ENCODE data around the gene AADACL4. TPM values are rescaled to one million over a fixed set of nuclear protein-coding genes. Genes with fewer than 3 reads are reported as not detected.

The AADACL4 gene
- total RNA-seq, 1 donor from 2014 or later: 0.31 TPM

DNA sequence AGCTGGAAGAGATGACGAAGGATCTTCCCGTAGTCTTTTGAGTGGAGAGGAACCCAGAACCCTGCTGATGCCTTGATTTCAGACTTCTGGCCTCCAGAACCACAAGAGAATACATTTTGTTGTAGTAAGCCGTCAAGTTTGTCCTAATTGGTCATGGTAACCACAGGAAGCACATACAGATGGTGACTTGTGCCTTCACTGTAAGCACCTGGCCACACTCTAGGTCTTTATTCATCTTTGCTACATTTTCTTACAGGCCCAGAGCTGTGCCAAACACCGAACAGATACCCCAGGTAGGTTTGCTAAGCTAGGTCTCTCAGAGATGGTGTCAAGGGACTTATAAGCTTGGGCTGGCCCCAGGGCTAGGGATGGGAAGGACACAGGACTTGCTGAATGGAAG is 30.7 kb upstream of the AADACL4 start:
- peak overlapping the region; percentile 100 for H3K27ac Mint-ChIP-seq
- no peak for DNase-seq (ENCODE audit: low spot score in 2 of 2, unreplicated experiment in 2 of 2)
- TF ChIP-seq, protein P1, sequence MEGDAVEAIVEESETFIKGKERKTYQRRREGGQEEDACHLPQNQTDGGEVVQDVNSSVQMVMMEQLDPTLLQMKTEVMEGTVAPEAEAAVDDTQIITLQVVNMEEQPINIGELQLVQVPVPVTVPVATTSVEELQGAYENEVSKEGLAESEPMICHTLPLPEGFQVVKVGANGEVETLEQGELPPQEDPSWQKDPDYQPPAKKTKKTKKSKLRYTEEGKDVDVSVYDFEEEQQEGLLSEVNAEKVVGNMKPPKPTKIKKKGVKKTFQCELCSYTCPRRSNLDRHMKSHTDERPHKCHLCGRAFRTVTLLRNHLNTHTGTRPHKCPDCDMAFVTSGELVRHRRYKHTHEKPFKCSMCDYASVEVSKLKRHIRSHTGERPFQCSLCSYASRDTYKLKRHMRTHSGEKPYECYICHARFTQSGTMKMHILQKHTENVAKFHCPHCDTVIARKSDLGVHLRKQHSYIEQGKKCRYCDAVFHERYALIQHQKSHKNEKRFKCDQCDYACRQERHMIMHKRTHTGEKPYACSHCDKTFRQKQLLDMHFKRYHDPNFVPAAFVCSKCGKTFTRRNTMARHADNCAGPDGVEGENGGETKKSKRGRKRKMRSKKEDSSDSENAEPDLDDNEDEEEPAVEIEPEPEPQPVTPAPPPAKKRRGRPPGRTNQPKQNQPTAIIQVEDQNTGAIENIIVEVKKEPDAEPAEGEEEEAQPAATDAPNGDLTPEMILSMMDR (IDR thresholded peaks at IDR 0.05; ENCODE audit: unreplicated experiment): no peak
- no peaks in the 10 kb centered on the region for H3K27me3 Mint-ChIP-seq (ENCODE audit: low read depth)
- H3K9me3 Mint-ChIP-seq: no peaks in the 10 kb centered on the region
- H3K36me3 Mint-ChIP-seq: peaks cover 70% of the 10 kb centered on the region
- H3K4me1 Mint-ChIP-seq: peaks cover 65% of the 10 kb centered on the region
- H3K4me3 Mint-ChIP-seq: peak overlapping the region; percentile 99

DNA sequence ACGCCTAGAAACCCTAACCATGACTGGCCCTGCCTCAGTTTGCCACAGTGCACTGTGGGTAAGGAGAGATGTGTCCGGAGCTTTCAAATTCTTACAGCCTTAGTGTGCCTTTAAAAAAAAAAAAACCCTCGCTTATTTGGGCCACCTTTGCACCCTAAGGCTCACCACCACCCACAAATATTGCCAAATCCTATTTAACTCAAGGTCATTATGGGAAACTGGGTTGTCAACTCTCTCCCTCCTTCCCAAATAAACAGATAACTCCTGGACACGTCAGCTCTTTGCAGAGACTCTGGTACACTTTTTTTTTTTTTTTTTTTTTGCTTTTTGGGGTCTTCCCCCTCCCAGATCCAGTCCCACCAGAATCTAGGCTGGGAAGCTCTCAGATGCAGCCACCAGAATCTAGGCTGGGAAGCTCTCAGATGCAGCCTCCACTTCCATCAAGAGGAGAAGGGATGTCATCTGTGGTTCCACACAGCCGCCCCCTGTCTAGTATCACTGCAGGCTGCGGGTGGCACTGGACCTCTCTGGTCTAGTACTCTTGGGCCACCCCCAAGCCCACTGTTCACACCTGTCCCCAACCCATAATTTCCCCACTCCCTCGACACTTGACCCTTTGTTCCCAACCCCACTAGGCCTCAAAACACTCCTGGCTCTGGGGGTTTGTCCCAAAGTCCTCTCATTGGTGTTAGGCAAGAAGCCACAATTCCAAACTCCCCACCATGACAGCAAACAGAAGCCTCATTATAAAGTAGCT is 29.3 kb upstream of the AADACL4 start:
- no peak for DNase-seq (ENCODE audit: low spot score in 2 of 2, unreplicated experiment in 2 of 2)
- no peaks in the 10 kb centered on the region for H3K9me3 Mint-ChIP-seq
- H3K36me3 Mint-ChIP-seq: peaks cover 61% of the 10 kb centered on the region
- H3K4me3 Mint-ChIP-seq: peak overlapping the region; percentile 99
- peaks cover 61% of the 10 kb centered on the region for H3K4me1 Mint-ChIP-seq
- no peaks in the 10 kb centered on the region for H3K27me3 Mint-ChIP-seq (ENCODE audit: low read depth)
- H3K27ac Mint-ChIP-seq: peak overlapping the region; percentile 100
- TF ChIP-seq, protein P1 (IDR thresholded peaks at IDR 0.05; ENCODE audit: unreplicated experiment): no peak

DNA sequence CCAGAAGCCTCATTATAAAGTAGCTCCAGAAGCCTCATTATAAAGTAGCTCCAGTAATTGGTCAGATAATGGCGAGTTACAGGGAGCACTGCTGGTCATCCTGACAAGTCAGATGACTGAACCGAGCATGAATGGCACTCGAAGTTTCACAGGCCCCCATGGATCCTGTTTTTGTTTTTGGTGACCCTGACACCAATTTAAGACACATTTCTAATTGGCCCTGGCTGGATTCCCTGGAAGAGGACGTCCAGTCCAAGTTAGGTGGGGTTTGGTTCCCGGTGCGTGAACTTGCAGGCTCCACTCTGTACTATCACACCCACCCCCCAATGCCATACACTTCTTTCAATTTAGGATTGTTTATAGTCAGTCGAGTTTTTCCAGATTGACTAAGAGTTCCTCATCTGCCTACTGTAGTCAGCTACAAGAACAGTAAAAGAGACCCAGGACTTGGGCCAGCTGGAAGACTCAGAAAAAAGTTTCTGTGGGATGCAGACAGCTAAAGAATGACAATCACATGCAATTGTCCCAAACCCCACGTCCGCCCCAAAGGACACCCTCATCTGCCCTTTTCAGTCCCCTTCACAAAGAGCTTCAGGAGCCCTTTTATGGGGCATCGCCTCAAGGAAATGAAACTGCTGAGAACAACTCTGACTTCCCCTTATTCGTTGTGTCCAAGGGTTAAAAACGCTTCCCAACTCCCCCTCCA is 28.6 kb upstream of the AADACL4 start:
- TF ChIP-seq, protein P1 (IDR thresholded peaks at IDR 0.05; ENCODE audit: unreplicated experiment): no peak
- H3K27ac Mint-ChIP-seq: peak overlapping the region; percentile 100
- H3K9me3 Mint-ChIP-seq: no peaks in the 10 kb centered on the region
- no peak for DNase-seq (ENCODE audit: low spot score in 2 of 2, unreplicated experiment in 2 of 2)
- H3K4me3 Mint-ChIP-seq: peak overlapping the region; percentile 99
- H3K4me1 Mint-ChIP-seq: peaks cover 62% of the 10 kb centered on the region
- H3K27me3 Mint-ChIP-seq (ENCODE audit: low read depth): no peaks in the 10 kb centered on the region
- peaks cover 57% of the 10 kb centered on the region for H3K36me3 Mint-ChIP-seq

DNA sequence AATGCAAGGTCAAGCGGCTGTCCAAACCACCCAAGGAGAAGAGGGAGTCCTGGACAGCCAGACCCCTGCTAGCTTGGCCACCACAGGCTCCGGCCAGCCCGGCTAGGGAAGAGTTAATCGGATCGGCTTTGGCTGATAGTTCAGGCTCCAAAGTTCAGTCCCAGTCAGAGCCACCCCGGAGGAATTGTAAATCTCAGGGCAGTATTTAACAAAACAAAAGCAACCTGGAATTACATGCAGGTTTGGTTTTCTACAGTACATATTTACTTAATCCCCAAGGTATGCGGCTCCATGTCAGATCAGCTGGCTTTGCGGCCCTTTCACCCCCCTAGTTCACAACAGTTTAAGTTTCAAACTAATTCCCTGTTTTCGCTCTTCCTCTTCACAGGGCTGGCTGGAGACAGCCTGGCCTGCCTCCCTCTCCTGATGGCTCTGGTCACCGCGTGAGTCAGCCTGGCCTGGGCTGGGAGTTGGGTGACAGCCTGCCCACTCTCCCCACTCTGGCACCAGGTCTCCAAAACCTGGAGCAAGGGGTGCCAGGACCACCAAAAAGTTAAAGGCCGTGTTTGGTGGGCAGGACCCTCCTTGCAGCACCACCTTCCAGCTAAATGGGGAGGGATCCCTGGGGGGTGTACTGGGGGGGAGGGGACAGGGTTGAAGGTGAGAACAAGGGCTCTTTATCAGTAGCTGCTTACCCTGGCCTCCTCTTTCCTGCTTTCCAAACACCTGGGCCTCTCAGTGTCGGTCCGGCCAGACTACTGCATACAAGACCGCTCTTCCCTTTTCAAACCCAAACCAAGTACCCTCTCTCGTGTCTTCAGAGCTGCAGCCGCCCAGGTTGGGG is 27.8 kb upstream of the AADACL4 start:
- Mint-ChIP-seq H3K27me3 (ENCODE audit: low read depth) (no peaks in the 10 kb centered on the region), H3K27ac (peak overlapping the region; percentile 100), H3K4me3 (peak overlapping the region; percentile 99), H3K9me3 (no peaks in the 10 kb centered on the region), H3K36me3 (peaks cover 49% of the 10 kb centered on the region), H3K4me1 (peaks cover 62% of the 10 kb centered on the region)
- DNase-seq (ENCODE audit: low spot score in 2 of 2, unreplicated experiment in 2 of 2): peak in 1 of 2 experiments; percentile 39
- TF ChIP-seq, protein P1 (IDR thresholded peaks at IDR 0.05; ENCODE audit: unreplicated experiment): no peak

DNA sequence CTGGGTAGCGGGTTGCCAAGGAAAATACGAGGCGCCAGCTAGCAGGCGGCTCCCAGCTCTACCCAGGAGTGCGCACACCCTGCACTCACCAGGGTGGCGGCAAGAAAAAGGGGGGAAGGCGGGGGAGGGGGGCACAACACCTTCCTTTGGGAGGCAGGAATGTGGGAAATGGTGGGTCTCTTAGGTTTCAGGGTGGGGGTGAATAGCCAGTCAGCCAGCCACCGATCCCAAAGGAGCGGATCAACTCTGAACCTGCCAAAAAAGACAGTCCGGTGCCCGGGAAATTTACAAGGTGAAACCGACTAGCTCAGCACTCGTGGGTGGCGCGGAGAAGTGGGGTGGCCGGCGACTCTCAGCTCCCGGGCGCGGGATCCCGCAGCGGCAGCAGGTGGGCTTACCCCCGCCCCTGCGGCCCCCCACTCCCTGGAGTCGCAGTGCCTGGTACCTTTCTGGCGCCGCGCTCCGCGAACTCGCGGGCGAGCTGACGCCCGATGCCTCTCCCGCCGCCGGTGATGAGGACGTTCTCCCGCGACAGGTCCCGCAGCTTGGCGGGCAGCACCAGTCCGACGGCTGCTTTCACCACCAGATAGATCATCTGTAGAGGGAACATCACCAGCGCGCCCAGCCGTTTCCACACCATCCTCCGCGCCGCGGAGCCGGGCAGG is 27.0 kb upstream of the AADACL4 start:
- H3K27ac Mint-ChIP-seq: peak overlapping the region; percentile 100
- peak in 1 of 2 experiments; percentile 50 for DNase-seq (ENCODE audit: low spot score in 2 of 2, unreplicated experiment in 2 of 2)
- peaks cover 63% of the 10 kb centered on the region for H3K4me1 Mint-ChIP-seq
- H3K36me3 Mint-ChIP-seq: peaks cover 44% of the 10 kb centered on the region
- TF ChIP-seq, protein P1 (IDR thresholded peaks at IDR 0.05; ENCODE audit: unreplicated experiment): no peak
- H3K27me3 Mint-ChIP-seq (ENCODE audit: low read depth): no peaks in the 10 kb centered on the region
- H3K9me3 Mint-ChIP-seq: no peaks in the 10 kb centered on the region
- peak overlapping the region; percentile 99 for H3K4me3 Mint-ChIP-seq

All from mesothelial cell of epicardium (in vitro differentiated cells).